HG03457 (cell line): ENCODE data around the gene LRIG3.
"Not testable (repeated sequence)": the region's sequence is repeated elsewhere in the genome, so short reads cannot be mapped to it uniquely, and the experiment has no call there.

Experiments
- ATAC-seq: cut with Tn5 transposase; IDR thresholded peaks from one replicate; pipeline ENCODE4 v1.9.1; 2021; ENCODE audit warnings: moderate number of reproducible peaks; ENCODE audit not compliant: unreplicated experiment

LRIG3 gene, protein sequence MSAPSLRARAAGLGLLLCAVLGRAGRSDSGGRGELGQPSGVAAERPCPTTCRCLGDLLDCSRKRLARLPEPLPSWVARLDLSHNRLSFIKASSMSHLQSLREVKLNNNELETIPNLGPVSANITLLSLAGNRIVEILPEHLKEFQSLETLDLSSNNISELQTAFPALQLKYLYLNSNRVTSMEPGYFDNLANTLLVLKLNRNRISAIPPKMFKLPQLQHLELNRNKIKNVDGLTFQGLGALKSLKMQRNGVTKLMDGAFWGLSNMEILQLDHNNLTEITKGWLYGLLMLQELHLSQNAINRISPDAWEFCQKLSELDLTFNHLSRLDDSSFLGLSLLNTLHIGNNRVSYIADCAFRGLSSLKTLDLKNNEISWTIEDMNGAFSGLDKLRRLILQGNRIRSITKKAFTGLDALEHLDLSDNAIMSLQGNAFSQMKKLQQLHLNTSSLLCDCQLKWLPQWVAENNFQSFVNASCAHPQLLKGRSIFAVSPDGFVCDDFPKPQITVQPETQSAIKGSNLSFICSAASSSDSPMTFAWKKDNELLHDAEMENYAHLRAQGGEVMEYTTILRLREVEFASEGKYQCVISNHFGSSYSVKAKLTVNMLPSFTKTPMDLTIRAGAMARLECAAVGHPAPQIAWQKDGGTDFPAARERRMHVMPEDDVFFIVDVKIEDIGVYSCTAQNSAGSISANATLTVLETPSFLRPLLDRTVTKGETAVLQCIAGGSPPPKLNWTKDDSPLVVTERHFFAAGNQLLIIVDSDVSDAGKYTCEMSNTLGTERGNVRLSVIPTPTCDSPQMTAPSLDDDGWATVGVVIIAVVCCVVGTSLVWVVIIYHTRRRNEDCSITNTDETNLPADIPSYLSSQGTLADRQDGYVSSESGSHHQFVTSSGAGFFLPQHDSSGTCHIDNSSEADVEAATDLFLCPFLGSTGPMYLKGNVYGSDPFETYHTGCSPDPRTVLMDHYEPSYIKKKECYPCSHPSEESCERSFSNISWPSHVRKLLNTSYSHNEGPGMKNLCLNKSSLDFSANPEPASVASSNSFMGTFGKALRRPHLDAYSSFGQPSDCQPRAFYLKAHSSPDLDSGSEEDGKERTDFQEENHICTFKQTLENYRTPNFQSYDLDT

DNA sequence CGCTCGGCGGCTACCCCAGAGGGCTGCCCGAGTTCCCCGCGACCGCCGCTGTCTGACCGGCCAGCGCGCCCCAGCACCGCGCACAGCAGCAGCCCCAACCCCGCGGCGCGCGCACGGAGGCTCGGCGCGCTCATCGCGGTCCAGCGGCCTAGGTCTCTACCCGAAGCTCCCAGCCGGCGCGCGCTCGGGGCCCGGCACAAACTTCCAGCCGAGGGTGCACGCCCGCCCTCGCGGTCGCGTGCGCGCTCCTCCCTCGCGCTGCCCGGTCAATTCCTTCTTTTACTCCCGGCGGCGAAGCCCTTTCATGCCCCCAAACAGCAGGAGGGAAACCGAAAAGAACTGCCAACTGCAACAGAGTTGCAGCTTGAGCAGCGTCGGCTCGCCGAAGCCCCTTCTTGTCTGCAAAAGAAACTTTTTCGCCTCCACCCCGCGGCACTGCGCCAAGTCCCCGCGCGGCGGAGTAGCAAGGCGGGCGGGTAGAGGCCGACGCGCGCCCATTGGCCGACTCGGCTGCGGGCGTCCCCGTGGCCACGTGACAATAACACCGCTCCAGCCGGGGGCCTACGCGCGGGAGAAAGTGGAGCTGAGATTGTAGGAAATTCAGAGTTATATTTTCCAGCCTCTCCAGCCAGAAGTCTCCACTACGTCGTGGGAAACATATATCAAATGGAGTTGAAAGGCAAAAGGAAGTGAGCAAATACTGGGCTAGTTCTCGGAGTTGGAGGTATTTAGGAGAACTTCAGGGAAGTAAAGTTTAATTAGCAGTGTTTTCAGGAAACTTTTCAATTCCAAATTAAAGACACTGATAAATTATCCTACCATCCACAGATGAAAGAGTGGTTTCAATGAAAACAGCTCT is at the start of gene LRIG3:
LRIG3 (minus strand) TSS at position 403 of the 859 bp plus-strand sequence; CDS start at position 134, 269 bp downstream.
- ATAC-seq = peak; percentile 91

DNA sequence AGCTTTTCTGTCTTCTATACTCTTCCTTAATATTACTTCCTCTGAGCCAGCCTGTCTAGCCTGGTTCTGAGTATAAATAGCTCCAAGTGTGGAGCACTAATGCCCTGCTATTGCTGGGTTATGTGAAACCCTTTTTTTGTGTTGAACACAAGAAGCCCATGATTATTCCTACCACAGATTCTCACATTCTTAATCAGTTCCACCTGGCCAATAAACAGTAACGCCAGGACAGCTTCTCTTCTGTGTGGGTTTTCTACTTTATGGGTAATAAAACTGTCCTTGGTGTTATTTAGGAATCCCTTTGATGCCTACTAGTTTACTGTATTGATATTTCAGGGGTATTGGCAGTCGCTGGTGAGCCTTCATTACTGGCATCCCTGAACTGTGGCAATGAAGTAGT is 48.9 kb upstream of the LRIG3 start:
- no peak for ATAC-seq

DNA sequence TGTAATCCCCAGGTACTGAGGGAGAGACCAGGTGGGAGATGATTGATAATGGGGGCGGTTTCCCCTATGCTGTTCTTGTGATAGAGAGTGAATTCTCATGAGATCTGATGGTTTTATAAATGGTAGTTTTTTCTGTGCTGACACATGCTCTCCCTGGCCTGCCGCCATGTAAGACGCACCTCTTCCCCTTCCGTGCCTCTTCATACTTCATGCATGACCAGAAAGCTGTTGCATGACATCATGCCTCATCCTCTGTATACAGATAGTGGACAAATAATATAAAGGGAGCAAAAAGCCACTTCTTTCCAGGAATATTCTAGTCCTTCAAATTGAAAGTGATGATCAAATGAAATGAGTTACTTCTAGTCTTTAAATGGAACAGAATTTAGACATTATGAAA is 47.3 kb upstream of the LRIG3 start:
- no peak for ATAC-seq

DNA sequence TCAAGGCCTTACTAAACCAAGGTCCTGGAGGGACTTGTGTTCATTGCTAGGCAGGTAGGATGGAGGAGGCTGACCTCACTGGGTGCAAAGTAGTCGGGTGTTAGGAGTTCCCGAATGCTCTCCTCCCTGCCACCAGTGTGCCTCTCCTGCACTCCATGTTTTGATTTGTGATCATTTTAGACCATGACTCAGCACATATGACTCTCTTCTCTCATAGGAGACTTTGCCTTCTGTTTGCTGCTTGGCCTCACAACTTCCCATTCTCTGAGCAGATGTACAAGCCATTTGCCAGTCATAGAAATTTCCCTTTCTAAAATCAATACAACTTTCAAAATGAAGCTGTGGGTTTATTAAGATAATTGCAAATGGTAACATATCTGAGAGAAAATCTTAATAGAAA is 46.6 kb upstream of the LRIG3 start:
- ATAC-seq = no peak

DNA sequence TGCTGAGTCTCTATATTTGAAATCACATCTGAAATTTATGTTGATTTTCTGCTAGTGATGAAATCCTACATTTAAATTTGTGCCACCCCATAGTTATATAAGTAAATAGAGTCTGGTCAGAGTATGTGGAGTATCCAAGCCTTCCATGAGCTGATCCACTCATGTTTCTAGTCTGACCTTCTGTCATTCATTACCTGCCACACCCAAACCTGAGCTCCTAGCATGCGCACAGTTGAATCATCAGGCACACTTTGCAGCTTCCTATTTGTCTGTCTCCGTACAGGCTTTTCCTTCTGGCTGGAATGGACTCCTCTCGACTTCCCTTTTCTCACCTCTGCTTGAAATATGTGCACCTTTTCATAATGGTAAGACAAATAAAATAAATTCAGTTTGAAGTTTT is 45.3 kb upstream of the LRIG3 start:
- ATAC-seq = no peak

DNA sequence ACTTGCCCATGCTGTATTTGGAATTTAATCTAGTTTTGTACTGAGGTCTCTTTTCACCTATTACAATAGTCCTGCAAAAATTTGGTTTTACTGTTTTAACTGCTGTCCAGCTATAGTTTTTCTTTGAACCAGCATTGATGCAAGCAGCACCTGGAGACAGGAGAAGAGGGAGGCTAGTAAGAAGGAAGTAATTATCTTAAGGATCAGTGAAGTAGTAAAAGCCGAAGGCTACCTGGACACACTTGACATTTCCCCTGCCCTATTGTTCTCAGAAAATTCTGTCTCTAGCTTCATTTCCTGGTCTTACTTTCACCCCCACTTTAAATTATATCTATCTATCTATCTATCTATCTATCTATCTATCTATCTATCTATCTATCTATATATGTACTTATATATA is 43.5 kb upstream of the LRIG3 start:
- ATAC-seq = no peak

DNA sequence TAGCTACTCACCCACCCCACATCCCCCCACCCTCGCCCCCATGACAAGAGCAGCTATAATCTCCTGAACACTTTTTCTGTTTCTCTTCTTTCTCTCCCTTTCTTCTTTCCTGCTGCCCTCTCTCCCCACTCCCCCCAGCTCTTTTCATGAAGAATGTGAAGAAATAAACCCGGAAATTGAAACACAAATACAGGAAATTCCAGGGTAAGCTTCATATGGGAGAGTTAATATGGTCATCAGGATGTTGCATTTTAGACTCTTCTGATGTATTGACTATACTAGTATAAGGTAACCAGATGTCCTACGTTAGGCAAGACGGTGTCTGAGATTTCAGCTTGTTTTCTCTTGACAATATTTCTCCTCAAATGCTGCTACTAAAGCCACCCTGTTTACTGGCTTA is 41.6 kb upstream of the LRIG3 start:
- ATAC-seq = no peak

DNA sequence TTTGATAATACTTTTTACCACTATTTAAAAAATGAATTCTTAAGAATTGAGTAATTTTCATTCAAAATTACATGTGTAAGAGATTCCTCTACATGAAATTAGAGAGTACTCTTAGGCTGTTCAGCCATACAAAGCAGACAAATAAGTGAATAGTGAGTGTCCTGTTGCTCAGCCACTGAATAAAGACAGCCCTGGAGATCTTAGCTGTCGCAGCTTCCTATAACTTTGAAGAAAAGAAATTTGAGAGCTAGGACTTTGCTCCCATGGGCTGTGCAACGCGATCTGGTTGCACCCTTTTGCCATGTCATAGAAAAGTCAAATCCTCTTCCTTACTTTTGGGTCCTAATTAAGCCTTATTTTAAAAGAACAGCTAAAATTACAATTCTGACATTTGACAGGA is 40.9 kb upstream of the LRIG3 start:
- ATAC-seq = no peak

DNA sequence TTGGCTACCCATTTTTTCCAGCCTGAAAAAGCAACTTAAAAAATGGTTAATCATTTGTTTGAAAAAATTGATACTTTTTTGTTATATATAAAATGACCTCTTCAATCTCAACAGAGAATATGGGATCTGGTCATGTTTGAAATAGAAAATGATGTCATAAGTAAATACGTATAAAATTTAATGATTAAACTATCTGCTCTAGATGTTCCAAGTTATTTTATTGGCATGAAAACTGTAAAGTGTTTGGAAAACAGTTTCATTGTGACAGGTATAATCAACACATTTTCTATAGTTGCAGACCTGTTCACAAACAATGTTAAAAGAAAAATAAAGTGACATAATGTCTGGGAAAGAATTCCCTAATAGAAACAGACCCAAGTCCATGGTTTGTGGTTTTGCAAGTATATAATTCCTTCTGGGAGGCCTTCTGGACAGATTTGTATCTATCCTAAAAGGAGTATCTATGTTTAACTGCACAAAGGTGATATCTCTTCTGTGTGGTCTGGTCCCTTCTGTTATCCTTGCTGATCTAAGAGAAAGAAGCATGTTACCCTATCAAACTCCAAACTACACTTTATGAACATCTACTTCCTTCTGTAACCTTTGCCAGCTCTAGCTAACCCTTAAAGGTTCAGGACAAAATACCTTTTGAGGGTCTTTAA is 39.5 kb upstream of the LRIG3 start:
- no peak for ATAC-seq

DNA sequence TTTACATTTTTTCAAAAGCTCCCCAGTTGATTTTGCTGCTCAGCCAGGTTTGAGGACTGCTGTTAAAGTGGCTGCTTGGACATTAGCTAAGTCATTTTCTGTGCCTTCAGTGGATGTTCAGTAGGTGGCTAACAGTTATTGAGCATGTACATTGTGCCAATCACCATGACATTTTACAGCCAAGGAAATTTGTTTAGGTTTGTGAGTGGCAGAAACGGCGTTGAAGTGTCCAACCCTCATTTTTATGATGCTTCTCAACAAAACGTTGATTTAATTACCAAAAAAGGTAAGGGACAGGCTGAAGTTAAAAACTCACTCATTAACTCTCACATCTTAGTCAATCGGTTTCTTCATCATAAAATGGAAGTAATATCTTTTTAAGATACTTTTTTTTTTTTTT is 37.0 kb upstream of the LRIG3 start:
- ATAC-seq = no peak

DNA sequence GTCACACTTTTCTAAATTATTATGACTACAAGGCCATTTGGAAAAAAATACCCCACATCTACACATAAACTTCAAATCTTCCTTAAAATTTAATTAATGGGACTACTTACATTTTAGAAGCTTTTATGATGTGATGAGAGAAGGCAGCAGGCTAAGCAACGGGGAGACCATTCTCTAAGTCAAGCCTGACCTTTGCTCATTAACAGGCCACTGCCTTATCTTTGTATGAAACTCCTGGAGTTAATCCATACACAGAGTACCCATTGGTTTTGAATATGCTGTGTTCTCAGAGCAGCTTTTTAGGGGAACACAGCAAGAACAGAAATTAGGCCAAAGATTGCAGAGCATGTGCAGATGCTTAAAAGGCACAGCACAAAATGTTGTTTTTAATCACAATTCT is 35.5 kb upstream of the LRIG3 start:
- no peak for ATAC-seq

DNA sequence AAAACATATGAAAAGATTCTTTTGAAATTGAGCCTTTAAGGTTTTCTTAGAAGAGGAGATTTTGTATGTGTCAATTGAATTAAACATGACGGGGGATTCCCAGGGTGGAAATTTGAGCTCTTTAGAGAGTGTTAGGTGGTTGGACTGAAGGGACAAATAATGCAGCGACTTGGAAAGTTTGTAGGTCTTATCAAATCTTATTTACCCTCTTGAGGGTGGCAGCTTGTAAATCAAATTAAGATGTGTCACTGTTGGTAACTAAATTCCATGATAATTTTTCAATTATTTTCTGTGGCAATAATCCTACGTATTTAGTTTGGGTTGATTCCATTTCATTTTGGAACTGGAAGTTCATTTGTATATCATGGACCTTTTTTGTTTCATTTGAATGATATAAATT is 33.7 kb upstream of the LRIG3 start:
- no peak for ATAC-seq

DNA sequence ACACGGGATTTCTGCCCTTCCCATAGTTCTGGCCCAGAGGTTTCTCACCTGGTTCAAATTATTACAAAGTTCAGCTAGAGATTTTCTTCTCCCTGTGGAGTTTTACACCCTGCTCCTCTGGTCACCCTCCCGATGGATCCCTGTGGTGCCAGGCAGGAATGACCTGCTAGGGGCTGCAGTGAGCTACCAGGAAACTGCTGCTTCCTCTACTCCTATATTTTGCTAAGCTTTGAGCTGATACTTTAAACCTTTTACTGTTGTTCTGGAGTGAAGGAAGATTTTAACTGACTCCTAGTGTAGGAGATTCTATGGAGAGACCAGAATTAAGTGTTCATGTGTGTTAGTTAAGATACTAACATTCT is 30.4 kb upstream of the LRIG3 start:
- ATAC-seq = no peak

DNA sequence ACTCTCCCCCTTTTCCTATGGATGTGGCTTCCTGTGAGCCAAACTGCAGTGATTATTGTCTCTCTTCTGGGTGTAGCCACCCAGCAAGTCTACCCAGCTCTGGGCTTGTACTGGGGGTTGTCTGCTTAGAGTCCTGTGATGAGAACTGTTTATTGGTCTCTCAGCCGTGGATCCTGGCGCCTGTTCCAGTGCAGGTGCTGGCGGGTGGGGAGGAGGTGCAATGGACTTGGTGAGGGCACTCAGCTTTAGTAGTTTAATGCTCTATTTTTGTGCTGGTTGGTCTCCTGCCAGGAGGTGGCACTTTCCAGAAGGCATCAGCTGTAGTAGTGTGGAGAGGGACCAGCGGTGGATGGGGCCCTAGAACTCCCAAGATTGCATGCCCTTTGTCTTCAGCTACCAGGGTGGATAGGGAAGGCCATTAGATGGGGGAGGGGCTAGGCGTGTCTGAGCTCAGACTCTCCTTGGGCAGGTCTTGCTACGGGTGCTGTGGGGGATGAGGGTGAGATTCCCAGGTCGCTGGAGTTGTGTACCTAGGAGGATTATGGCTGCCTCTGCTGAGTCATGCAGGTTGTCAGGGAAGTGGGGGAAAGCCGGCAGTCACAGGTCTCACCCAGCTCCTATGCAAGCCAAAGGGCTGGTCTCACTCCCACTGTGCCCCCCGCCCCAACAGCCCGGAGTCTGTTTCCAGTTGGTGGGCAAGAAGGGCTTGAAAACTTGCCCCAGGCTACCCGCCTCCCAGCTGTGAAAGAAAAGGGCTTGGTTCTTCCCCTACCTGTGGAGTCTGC is 29.8 kb upstream of the LRIG3 start:
- not testable (repeated sequence) for ATAC-seq

DNA sequence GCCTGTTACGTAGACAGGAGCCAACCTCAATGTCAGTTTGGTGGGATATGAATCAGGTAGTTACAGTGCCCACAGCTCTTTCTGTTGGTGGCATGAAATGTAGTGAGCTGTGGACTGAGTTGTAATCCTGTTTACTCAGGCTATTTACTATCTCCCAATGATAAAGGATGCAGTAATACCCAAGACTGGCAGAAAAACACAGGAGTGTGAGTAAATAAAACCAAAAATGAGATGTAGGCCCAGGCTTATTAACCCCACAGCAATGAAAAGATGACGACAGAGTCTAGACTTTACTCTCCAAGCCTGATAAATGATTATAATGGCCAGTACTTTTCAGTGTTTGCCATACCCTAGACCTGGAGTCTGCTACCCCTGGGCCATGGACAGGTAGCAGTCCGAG is 22.8 kb upstream of the LRIG3 start:
- ATAC-seq = no peak

DNA sequence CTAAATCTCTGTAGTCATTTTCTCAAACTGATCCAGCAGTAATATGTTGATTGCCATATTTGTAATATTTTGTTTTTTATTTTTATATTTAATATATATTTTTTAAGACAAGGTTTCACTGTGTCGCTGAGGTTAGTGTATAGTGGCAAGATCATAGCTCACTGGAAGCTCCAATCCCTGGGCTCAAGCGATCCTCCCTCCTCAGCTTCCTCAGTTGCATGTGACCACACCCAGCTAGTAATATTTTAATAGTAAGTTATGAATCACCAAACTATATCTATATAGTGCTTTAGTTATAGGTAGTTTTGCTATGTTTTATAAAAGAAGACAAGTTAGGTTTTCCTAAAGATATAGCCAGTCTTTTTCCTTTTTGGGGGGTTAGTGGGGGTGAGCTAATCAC is 22.0 kb upstream of the LRIG3 start:
- ATAC-seq = no peak

DNA sequence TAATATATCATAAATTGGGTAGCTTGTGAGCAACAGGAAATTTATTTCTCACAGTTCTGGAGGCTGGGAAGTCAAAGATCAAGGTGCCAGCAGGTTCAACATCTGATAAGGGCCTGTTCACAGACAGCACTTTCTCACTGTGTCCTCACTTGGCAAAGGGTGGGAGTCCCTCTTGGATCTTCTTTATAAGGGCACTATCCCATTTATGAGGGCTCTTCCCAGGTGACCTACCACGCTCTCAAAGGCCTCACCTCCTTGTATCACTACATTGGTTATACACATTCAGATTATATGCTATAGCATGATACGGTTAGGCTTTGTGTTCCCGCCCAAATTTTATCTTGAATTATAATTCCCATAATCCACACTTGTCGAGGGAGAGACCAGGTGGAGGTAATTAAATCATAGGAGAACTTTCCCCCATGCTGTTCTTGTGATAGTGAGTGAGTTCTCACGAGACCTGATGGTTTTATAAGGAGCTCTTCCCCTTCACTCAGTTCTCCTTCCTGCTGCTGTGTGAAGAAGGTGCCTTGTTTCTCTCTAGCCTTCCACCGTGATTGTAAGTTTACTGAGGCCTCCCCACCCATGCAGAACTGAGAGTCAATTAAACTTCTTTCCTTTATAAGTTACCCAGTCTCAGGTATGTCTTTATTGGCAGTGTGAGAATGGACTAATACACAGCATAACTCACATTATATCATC is 19.2 kb upstream of the LRIG3 start:
- no peak for ATAC-seq

DNA sequence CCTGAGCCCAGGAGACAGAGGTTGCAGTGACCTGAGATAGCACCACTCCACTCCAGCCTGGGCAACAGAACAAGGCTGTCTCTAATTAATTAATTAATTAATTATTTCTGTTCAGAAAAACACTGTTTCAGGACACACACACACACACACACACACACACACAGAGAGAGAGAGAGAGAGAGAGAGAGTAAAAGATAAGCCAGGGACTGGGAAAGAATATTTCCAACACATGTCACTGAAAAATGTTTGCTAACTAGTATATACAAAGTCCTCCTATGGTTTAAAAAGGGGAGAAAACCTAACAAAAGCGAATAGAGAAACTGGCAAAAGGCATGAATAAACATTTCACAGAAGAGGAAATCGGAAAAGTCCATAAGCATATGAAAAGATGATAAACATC is 18.1 kb upstream of the LRIG3 start:
- no peak for ATAC-seq

DNA sequence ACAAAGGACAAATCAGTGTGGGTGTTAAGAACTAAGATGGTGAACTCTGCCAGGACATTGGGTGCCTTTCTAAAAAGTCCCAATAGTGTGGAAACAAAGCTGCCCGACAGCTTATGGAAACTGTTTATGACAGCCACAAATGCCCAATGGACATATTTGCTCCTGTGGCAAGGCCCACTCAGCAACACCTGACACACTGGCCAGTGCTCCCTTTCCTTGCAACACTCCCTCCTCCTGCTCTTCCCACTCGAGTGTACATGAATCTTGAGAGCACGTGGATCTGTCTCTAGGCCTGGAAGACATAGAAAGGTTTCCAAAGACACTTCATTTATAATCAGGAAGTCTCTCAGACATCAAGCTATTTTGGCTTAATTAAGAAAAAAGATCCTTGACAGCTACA is 14.2 kb upstream of the LRIG3 start:
- ATAC-seq = no peak
